Esophagus muscularis mucosa (tissue), 4 donors: ENCODE measurements around the gene CCDC12. TPM values are rescaled to one million over a fixed set of nuclear protein-coding genes. Genes with fewer than 3 reads are reported as not detected.

Experiments
- DNase-seq: peaks from one replicate; pipeline ENCODE4 v3.0.0-alpha.2; 2017; ENCODE audit errors: extremely low spot score
- H3K27ac ChIP-seq, 4 donors: fragments of 200-600 bp; sonication (generic); replicated peaks in 1 of 4; 1 replicate in 3 of 4; 2 replicates in 1 of 4; pipeline ENCODE4 v1.5.1; 2016 to 2019; ENCODE audit warnings: mild to moderate bottlenecking in 1 of 4
- H3K27me3 ChIP-seq, 4 donors: fragments of 200-600 bp; sonication (generic); one replicate each; pipeline versions ENCODE4 v1.5.1 to v1.6.0; 2016 to 2019
- H3K36me3 ChIP-seq, 4 donors: fragments of 200-600 bp; sonication (generic); one replicate each; pipeline ENCODE4 v1.5.1; 2016 to 2019
- H3K4me1 ChIP-seq, 4 donors: fragments of 200-600 bp; sonication (generic); one replicate each; pipeline ENCODE4 v1.5.1; 2016 to 2019
- H3K4me3 ChIP-seq, 4 donors: fragments of 200-600 bp; sonication (generic); 1 replicate in 2 of 4; 2 replicates in 2 of 4; pipeline ENCODE4 v1.5.1; 2016 to 2019; ENCODE audit warnings: mild to moderate bottlenecking in 4 of 4, moderate library complexity in 1 of 4
- H3K9me3 ChIP-seq, 4 donors: fragments of 200-600 bp; sonication (generic); 1 replicate in 3 of 4; 2 replicates in 1 of 4; pipeline ENCODE4 v1.5.1; 2016 to 2019
- EP300 ChIP-seq: sonication (generic); formaldehyde crosslinking; IDR thresholded peaks from one replicate; pipeline ENCODE4 v1.6.1; 2017; ENCODE audit warnings: antibody characterized with exemption
- POLR2A ChIP-seq: fragments of 450-650 bp; IDR thresholded peaks from one replicate; pipeline ENCODE4 v1.6.1; 2017; ENCODE audit warnings: antibody characterized with exemption, moderate library complexity, mild to moderate bottlenecking, low read depth
- POLR2AphosphoS5 ChIP-seq, 2 donors: sonication (generic); formaldehyde crosslinking; IDR thresholded peaks; one replicate each; pipeline ENCODE4 v1.6.1; 2017; ENCODE audit warnings: antibody characterized with exemption in 2 of 2
- WGBS: methylation state at CpG from one replicate; pipeline ENCODE4 v1.1.5; 2018; 5-methylcytosine and 5-hydroxymethylcytosine counted together
- intact Hi-C: fragments of 100-400 bp; cut with DNase I; formaldehyde crosslinking; loops from one replicate; pipeline ENCODE4 v1.15.1; 2023
- total RNA-seq, 4 donors: library from RNA; depleted of rRNA; stranded (reverse); fragments of >200 nt; gene quantifications; one replicate each; pipeline versions ENCODE4 v1.1.0 to v1.2.1, GENCODE V29; 2016
- TF ChIP-seq, protein P1 (sequence below), 3 experiments: fragments of 200-600 bp in 2 of 3; fragments of 450-650 bp in 1 of 3; sonication (generic) in 2 of 3; IDR thresholded peaks; one replicate each; pipeline ENCODE4 v1.5.1; 2017 to 2019; ENCODE audit warnings: antibody characterized with exemption in 3 of 3, mild to moderate bottlenecking in 2 of 3, moderate library complexity in 1 of 3

CCDC12 gene
- total RNA-seq, 4 donors from 2014 or later, result 27.5 to 54.8 (median 36.7) TPM

DNA sequence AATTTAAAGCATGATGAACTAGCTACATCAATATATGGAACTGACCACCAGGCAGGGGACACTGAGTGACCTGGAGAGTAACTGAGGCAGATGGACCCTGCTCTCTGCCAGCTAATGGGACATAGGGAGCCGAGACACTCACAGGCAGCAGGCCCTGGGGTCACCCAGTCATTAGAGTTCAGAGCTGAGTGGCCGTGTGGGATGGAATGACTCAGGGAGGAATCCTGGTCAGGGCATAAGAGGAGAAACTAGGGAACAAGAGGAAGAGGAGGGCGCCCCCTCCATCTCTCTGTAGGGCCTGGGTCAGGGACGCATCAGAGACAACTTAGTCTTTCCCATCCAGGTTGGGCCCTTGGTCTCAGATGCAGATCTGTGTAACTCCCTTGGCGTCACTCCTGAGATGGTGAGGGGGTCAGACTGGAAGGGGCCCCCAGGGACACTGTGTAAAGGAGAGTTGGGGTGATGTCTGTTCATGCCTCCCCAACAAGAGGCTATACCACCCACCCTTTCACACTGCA lies 39.8 kb downstream of the CCDC12 start:
- H3K9me3 ChIP-seq, result no peaks in the 10 kb centered on the region
- intact Hi-C loops, result loop anchor here (5.0 kb wide), 1 partner anchor 41 kb away; the partner anchor contains the start of genes CCDC12 and NBEAL2
- TF ChIP-seq POLR2A, result no peak
- 76% methylated on average over 5 of the region's 5 CpGs for WGBS
- no peaks in the 10 kb centered on the region for H3K27me3 ChIP-seq
- H3K4me3 ChIP-seq, result no peak overlapping the region
- H3K27ac ChIP-seq, result peak overlapping the region; percentile 73 to 83 (median 75)
- peaks cover 80 to 87% (median 84%) of the 10 kb centered on the region in 4 donors for H3K4me1 ChIP-seq
- H3K36me3 ChIP-seq, result peaks cover 14 to 45% (median 35%) of the 10 kb centered on the region in 4 donors
- DNase-seq, result no peak

- DNase-seq, result no peak
- no peak overlapping the region for H3K4me3 ChIP-seq
- peaks cover 88 to 94% (median 90%) of the 10 kb centered on the region in 4 donors for H3K4me1 ChIP-seq
- no peaks in the 10 kb centered on the region for H3K9me3 ChIP-seq
- whole genome bisulfite sequencing, result 76% methylated on average over 7 of the region's 7 CpGs
- no peaks in the 10 kb centered on the region for H3K27me3 ChIP-seq
- H3K36me3 ChIP-seq, result peaks cover 14 to 45% (median 35%) of the 10 kb centered on the region in 4 donors
- TF ChIP-seq POLR2AphosphoS5 (IDR thresholded peaks at IDR 0.05), result no peak
- TF ChIP-seq, protein P1, sequence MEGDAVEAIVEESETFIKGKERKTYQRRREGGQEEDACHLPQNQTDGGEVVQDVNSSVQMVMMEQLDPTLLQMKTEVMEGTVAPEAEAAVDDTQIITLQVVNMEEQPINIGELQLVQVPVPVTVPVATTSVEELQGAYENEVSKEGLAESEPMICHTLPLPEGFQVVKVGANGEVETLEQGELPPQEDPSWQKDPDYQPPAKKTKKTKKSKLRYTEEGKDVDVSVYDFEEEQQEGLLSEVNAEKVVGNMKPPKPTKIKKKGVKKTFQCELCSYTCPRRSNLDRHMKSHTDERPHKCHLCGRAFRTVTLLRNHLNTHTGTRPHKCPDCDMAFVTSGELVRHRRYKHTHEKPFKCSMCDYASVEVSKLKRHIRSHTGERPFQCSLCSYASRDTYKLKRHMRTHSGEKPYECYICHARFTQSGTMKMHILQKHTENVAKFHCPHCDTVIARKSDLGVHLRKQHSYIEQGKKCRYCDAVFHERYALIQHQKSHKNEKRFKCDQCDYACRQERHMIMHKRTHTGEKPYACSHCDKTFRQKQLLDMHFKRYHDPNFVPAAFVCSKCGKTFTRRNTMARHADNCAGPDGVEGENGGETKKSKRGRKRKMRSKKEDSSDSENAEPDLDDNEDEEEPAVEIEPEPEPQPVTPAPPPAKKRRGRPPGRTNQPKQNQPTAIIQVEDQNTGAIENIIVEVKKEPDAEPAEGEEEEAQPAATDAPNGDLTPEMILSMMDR (IDR thresholded peaks at IDR 0.05), result no peak
- no peak for TF ChIP-seq EP300
- TF ChIP-seq POLR2A, result no peak
- intact Hi-C loops, result loop anchor here (5.0 kb wide), 1 partner anchor 41 kb away; the partner anchor contains the start of genes CCDC12 and NBEAL2
- H3K27ac ChIP-seq, result peak overlapping the region; percentile 73 to 83 (median 75)
Observed at GRCh38 chr3:46935989-46936558, 40.5 kb downstream of the CCDC12 start.

DNA sequence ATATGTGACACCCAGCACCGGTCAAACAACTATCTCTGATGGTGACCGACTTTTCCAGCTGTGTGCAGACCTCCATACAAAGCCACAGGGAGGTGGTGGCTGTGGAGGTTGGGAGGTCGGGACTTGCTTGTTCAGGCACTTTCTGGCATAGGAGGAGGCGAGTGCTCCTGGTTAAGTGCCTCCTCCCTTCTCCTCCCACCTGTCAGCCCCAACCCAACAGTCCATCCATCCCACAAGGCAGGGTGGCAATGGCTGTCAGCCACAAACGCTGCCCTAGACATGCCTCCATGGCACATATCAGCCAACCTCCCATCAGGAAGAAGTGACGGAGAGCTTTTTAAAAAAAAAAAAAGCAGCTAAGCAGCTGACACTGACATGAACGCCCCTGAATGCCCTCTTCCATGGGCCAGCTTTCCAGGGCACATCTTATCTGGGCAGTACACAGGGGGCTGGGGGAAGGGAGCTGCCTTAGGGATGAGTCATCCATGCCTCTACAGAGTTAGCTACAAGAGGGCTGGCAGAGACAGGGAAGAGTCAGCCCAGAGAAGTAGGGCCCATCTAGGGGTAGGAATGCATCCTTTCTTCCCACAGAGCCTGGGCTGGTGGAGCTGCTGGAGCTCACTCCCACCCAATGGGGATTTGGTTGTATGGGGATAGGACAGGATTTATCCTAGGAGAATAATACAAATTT lies 41.2 kb downstream of the CCDC12 start:
- peak overlapping the region; percentile 73 to 83 (median 78) for H3K27ac ChIP-seq
- no peak for DNase-seq
- peaks cover 10 to 38% (median 29%) of the 10 kb centered on the region in 4 donors for H3K36me3 ChIP-seq
- H3K4me1 ChIP-seq, result peaks cover 95 to 98% (median 97%) of the 10 kb centered on the region in 4 donors
- no peaks in the 10 kb centered on the region for H3K9me3 ChIP-seq
- TF ChIP-seq, protein P1 (IDR thresholded peaks at IDR 0.05), result peak; percentile 64 to 76 (median 71)
- TF ChIP-seq POLR2AphosphoS5 (IDR thresholded peaks at IDR 0.05) (peak; percentile 82 to 88), EP300 (peak; percentile 19), POLR2A (no peak)
- H3K27me3 ChIP-seq, result no peaks in the 10 kb centered on the region
- H3K4me3 ChIP-seq, result no peak overlapping the region
- 71% methylated on average over 7 of the region's 7 CpGs for WGBS
- intact Hi-C loops, result loop anchor here (5.0 kb wide), 1 partner anchor 42 kb away; the partner anchor contains the start of genes CCDC12 and NBEAL2

GRCh38 chr3:46934498-46935167 lies 41.9 kb downstream of the CCDC12 start:
- intact Hi-C loops, result loop anchor here (5.0 kb wide), 1 partner anchor 43 kb away; the partner anchor contains the start of genes CCDC12 and NBEAL2
- Histone ChIP-seq H3K4me1 (peaks cover 97 to 99% (median 98%) of the 10 kb centered on the region in 4 donors), H3K27ac (peak overlapping the region; percentile 73 to 83 (median 78)), H3K9me3 (no peaks in the 10 kb centered on the region), H3K4me3 (no peak overlapping the region), H3K36me3 (peaks cover 4 to 31% (median 22%) of the 10 kb centered on the region in 4 donors), H3K27me3 (no peaks in the 10 kb centered on the region)
- TF ChIP-seq EP300 (no peak), POLR2A (no peak), POLR2AphosphoS5 (IDR thresholded peaks at IDR 0.05) (no peak)
- TF ChIP-seq, protein P1 (IDR thresholded peaks at IDR 0.05), result no peak
- WGBS, result 70% methylated on average over 6 of the region's 8 CpGs
- DNase-seq, result no peak
